ES-I3 (cell line): ENCODE measurements around the gene TPTE2.
"Not testable (repeated sequence)": the region's sequence is repeated elsewhere in the genome, so short reads cannot be mapped to it uniquely, and the experiment has no call there.

Source experiments
- H3K36me3 ChIP-seq: 2 replicates; pipeline ENCODE4 v1.6.1; 2013; ENCODE audit warnings: mild to moderate bottlenecking, low read length, control low read depth, moderate library complexity; ENCODE audit not compliant: insufficient read depth
- H3K4me1 ChIP-seq: 2 replicates; pipeline ENCODE4 v1.6.1; 2013; ENCODE audit warnings: mild to moderate bottlenecking, control low read depth, low read length; ENCODE audit not compliant: insufficient read depth
- H3K9ac ChIP-seq: 2 replicates; pipeline ENCODE4 v1.6.1; 2013; ENCODE audit warnings: low read depth, mild to moderate bottlenecking, low read length, moderate library complexity
- H3K9me3 ChIP-seq: 2 replicates; pipeline ENCODE4 v1.6.1; 2013; ENCODE audit warnings: mild to moderate bottlenecking, low read length, moderate library complexity; ENCODE audit not compliant: control insufficient read depth, insufficient read depth

TPTE2 gene

DNA sequence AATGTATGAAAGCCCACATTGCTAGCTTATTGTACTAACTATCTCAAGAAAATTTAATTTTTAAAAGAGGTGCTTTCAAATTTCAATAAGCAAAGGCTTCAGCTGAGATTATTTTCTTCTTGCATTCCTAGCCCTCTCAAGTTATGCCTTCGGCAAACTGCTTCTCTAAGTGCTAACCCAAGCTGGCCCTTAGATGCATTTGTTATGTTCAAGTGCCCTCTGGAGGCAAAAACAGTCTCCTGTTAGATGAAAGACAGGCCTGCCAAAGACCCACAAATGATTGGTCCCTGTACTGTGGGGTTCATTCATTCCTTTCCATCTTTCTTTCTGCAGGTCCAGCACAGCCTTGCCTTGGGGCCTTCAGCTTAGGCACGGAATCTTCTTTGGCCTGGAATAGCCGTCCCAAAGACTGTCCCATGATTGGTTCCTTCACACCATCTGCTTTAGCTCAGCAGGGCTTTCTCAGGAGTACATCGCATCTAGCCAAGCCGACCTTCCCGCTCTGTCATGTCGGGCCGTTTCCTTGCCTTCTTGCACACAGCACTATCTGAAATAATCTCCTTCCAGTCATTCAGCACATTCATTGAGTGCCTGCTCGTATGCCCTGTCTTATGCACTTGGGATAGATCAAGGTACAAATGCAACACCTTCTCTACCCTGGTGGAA, 26.4 kb upstream of the TPTE2 start:
- no peaks in the 10 kb centered on the region for H3K36me3 ChIP-seq
- no peaks in the 10 kb centered on the region; the same call in 1 of the 2 replicates for H3K4me1 ChIP-seq
- no peaks in the 10 kb centered on the region for H3K9me3 ChIP-seq
- no peak overlapping the region; the same call in 1 of the 2 replicates for H3K9ac ChIP-seq

DNA sequence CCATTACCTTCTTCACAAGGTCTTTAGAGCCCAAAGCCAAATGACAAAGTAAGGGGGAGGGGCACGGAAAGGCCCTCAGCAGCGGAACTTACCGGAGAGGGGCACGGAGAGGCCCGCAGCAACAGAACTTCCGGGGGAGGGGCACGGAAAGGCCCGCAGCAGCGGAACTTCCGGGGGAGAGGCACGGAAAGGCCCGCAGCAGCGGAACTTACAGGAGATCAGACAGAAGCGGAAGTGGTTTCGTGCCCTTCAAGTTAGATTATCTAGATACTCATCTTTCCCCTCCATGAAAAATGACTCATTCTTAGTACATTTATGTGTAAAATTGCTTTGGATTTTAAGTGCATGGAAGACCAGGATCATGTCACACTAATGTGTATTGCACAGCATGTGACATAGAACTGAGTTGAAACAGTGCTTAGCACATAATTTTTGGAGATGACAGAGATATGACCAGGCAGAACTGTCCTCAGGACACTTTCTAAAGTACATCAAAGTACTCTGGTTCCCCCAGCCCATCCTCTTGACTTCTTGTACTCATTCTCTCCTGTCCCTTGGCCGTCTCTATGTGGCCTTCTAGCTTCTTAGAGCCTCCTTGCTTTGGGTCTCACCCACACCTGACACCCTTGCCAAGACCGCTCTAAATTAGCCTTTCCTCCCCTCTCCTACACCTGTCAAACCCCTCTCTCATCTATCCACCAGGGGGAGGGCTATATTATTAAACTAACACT, 25.7 kb upstream of the TPTE2 start:
- Histone ChIP-seq H3K36me3 (no peaks in the 10 kb centered on the region), H3K9ac (peak overlapping the region; percentile 42; the same call in 1 of the 2 replicates), H3K9me3 (no peaks in the 10 kb centered on the region), H3K4me1 (no peaks in the 10 kb centered on the region; the same call in 1 of the 2 replicates)

- H3K9ac ChIP-seq = no peak overlapping the region
- H3K36me3 ChIP-seq = no peaks in the 10 kb centered on the region
- no peaks in the 10 kb centered on the region for H3K9me3 ChIP-seq
- no peaks in the 10 kb centered on the region for H3K4me1 ChIP-seq
Measured at GRCh38 chr13:19581675-19582074, 20.3 kb upstream of the TPTE2 start.

GRCh38 chr13:19575230-19575629, 13.9 kb upstream of the TPTE2 start:
- Histone ChIP-seq H3K9me3 (no peaks in the 10 kb centered on the region), H3K36me3 (no peaks in the 10 kb centered on the region), H3K9ac (no peak overlapping the region), H3K4me1 (no peaks in the 10 kb centered on the region)

DNA sequence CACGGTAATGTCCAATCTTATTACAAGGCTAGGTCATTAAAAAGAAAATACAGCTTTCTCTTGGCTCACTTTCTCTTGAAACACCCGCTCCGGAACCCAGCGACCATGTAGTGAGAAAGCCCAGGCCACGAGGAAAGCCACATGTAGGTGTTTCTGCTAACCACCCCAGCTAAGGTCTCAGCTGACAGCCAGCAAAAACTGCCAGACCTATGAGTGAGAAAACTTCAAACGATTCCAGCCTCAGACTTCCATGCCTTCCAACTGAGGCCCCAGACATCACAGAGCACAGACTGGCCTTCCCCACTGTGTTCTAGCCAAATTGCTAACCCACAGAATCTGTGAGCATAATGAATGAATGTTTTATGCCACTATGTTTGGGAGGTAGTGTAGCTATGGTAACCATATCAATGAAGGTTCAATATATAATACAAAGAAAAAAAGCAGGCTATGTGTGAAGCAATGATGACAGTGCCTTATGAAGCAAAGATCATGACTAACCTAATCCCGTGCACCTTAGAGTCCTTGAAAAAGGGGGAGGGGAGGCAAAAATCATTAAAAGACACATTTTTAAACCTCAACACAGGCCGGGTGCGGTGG, 11.9 kb upstream of the TPTE2 start:
- no peaks in the 10 kb centered on the region for H3K9me3 ChIP-seq

DNA sequence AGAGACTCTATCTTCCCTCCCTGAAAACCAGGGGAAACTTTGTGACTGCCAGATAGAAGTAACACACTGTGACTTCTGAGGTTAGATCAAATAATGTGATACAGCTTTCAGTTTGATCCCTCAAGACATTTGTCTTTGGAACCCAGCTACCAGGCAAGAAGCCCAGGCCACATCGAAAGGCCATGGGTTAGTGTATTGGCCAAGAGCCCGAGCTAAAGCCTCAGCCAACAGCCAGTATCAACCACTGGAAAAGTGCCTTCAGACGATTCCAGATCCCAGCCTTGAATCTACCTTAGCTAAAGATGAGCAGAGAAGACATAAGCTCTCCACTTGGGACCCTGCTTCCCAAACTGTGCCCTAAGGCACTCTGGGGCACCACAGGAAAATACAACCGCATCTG, 10.9 kb upstream of the TPTE2 start:
- no peaks in the 10 kb centered on the region for H3K4me1 ChIP-seq
- no peaks in the 10 kb centered on the region for H3K9me3 ChIP-seq
- H3K36me3 ChIP-seq = no peaks in the 10 kb centered on the region
- H3K9ac ChIP-seq = no peak overlapping the region

More for the DNA sequence above, 11.9 kb upstream of the TPTE2 start:
- no peaks in the 10 kb centered on the region for H3K4me1 ChIP-seq
- H3K36me3 ChIP-seq = no peaks in the 10 kb centered on the region
- H3K9ac ChIP-seq = no peak overlapping the region

DNA sequence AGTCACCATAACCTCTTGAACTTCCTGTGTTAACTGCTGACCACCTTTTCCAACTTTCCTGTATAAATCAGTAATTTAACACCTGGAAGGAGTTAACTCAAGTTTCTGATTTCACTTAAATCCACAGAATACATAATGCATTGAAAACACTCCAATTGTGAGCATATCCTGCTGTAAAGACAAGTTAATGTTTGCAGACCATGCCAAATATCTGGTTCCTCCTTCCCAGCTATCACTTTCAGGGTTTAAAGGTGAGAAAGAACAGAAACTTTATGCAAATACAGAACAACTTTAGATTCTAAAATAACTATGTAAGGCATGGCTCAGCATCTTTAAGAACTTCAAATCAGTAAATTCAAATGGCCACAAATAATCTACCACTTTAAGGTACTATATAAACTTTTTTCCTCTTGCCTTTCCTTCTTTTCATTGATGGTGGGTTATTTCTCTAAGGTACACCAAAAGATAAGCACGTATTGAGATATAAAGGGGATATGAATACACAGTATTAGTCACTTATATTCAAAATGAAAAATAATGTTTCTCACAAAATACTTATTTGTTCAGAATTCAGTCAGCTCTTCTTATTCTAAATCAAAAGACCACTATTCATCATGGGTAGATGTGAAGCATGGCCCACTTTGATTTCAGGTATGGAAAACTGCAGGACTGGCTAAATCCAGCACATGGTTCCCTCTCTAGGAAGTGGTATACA, 6.6 kb upstream of the TPTE2 start:
- Histone ChIP-seq H3K4me1 (no peaks in the 10 kb centered on the region), H3K36me3 (no peaks in the 10 kb centered on the region), H3K9ac (no peak overlapping the region), H3K9me3 (no peaks in the 10 kb centered on the region)

- Histone ChIP-seq H3K36me3 (no peaks in the 10 kb centered on the region), H3K9me3 (no peaks in the 10 kb centered on the region)
Measured at GRCh38 chr13:19561585-19561984, 253 bp upstream of the TPTE2 start.

GRCh38 chr13:19560672-19561071, 660 bp downstream of the TPTE2 start:
- H3K36me3 ChIP-seq, H3K9ac ChIP-seq, H3K4me1 ChIP-seq, H3K9me3 ChIP-seq: not testable (repeated sequence)

More at GRCh38 chr13:19561585-19561984, 253 bp upstream of the TPTE2 start:
- H3K4me1 ChIP-seq = no peaks in the 10 kb centered on the region
- no peak overlapping the region for H3K9ac ChIP-seq

GRCh38 chr13:19559739-19560138, 1.6 kb downstream of the TPTE2 start:
- H3K9me3 ChIP-seq, H3K36me3 ChIP-seq, H3K4me1 ChIP-seq, H3K9ac ChIP-seq: not testable (repeated sequence)

- not testable (repeated sequence) for H3K36me3 ChIP-seq, H3K4me1 ChIP-seq, H3K9me3 ChIP-seq, H3K9ac ChIP-seq
Measured at GRCh38 chr13:19557287-19557686, 4.0 kb downstream of the TPTE2 start.

DNA sequence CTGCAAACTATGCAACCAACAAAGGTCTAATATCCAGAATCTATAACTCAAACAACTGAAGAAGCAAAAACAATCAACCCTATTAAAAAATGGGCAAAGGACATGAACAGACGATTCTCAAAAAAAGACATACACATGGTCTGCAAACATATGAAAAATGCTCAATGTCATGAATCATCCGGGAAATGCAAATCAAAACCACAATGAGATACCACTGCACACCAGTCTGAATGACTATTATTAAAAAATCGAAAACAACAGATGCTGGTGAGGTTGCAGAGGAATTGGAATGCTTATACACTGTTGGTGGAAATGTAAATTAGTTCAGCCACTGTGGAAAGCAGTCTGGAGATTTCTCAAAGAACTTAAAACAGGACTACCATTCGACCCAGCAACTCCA, 12.1 kb downstream of the TPTE2 start:
- not testable (repeated sequence) for H3K4me1 ChIP-seq, H3K9ac ChIP-seq, H3K9me3 ChIP-seq, H3K36me3 ChIP-seq

GRCh38 chr13:19525634-19526033, 35.7 kb downstream of the TPTE2 start:
- not testable (repeated sequence) for H3K9me3 ChIP-seq, H3K4me1 ChIP-seq, H3K9ac ChIP-seq, H3K36me3 ChIP-seq

GRCh38 chr13:19519049-19519448, 42.3 kb downstream of the TPTE2 start:
- H3K9ac ChIP-seq = no peak overlapping the region
- H3K4me1 ChIP-seq = no peaks in the 10 kb centered on the region
- no peaks in the 10 kb centered on the region for H3K9me3 ChIP-seq
- H3K36me3 ChIP-seq = no peaks in the 10 kb centered on the region
